CD14-positive monocyte (primary cell): ENCODE results near the gene ATP6V0A1. TPM values are rescaled to one million over a fixed set of nuclear protein-coding genes. Genes with fewer than 3 reads are reported as not detected.

ENCODE experiments used
- DNase-seq, 3 donors: peaks; one replicate each; pipeline ENCODE4 v3.0.0-alpha.2; 2011 to 2022
- H2AFZ ChIP-seq: 2 replicates; pipeline ENCODE4 v1.6.0; 2012; ENCODE audit warnings: mild to moderate bottlenecking, low read depth, low read length, inconsistent platforms; ENCODE audit not compliant: insufficient read depth, poor library complexity, severe bottlenecking
- H3K27ac ChIP-seq, 2 donors: 1 replicate in 1 of 2; 2 replicates in 1 of 2; pipeline ENCODE4 v1.5.1; 2012 to 2013; ENCODE audit warnings: low read length in 2 of 2, control low read depth in 1 of 2, inconsistent platforms in 1 of 2, low read depth in 1 of 2, mild to moderate bottlenecking in 1 of 2
- H3K27me3 ChIP-seq, 2 donors: one replicate each; pipeline versions ENCODE4 v1.6.0 to v1.6.1; 2011 to 2013; ENCODE audit warnings: low read length in 2 of 2; ENCODE audit not compliant: control insufficient read depth in 2 of 2, insufficient read depth in 2 of 2
- H3K36me3 ChIP-seq, 2 donors: replicated peaks in 1 of 2; 1 replicate in 1 of 2; 2 replicates in 1 of 2; pipeline versions ENCODE4 v1.5.1 to v1.6.1; 2012 to 2013; ENCODE audit warnings: low read length in 2 of 2, control low read depth in 1 of 2, inconsistent platforms in 1 of 2, mild to moderate bottlenecking in 1 of 2; ENCODE audit not compliant: insufficient read depth in 2 of 2, control insufficient read depth in 1 of 2
- H3K4me1 ChIP-seq, 2 donors: 1 replicate in 1 of 2; 2 replicates in 1 of 2; pipeline versions ENCODE4 v1.5.1 to v1.6.1; 2012 to 2013; ENCODE audit warnings: low read length in 2 of 2, control low read depth in 1 of 2, inconsistent platforms in 1 of 2, mild to moderate bottlenecking in 1 of 2, moderate library complexity in 1 of 2; ENCODE audit not compliant: insufficient read depth in 2 of 2, control insufficient read depth in 1 of 2
- H3K4me2 ChIP-seq: replicated peaks from 2 replicates; pipeline ENCODE3; 2012; ENCODE audit warnings: low read length, moderate library complexity, mild to moderate bottlenecking; ENCODE audit not compliant: poor library complexity, severe bottlenecking; ENCODE audit errors: extremely low read depth
- H3K4me3 ChIP-seq, 3 experiments: fragments of 200-600 bp in 1 of 3; sonication (generic) in 1 of 3; replicated peaks in 1 of 3; 1 replicate in 2 of 3; 2 replicates in 1 of 3; pipeline ENCODE4 v1.5.1; 2011 to 2013; ENCODE audit warnings: low read length in 3 of 3, mild to moderate bottlenecking in 3 of 3, control low read depth in 2 of 3, low read depth in 2 of 3, inconsistent platforms in 1 of 3, moderate library complexity in 1 of 3
- H3K79me2 ChIP-seq: 2 replicates; pipeline ENCODE4 v1.6.0; 2012; ENCODE audit warnings: mild to moderate bottlenecking, control low read depth, inconsistent platforms, low read length, moderate library complexity; ENCODE audit not compliant: insufficient read depth
- H3K9ac ChIP-seq: 2 replicates; pipeline ENCODE4 v1.6.0; 2017; ENCODE audit warnings: low read length, mild to moderate bottlenecking; ENCODE audit not compliant: insufficient read depth, poor library complexity, severe bottlenecking
- H3K9me3 ChIP-seq, 2 donors: replicated peaks in 1 of 2; 1 replicate in 1 of 2; 2 replicates in 1 of 2; pipeline versions ENCODE4 v1.5.1 to v1.6.1; 2012 to 2013; ENCODE audit warnings: low read length in 2 of 2, control low read depth in 1 of 2; ENCODE audit not compliant: control insufficient read depth in 1 of 2, insufficient read depth in 1 of 2
- H4K20me1 ChIP-seq: 2 replicates; pipeline ENCODE4 v1.6.0; 2012; ENCODE audit warnings: mild to moderate bottlenecking, low read length, control low read depth, moderate library complexity; ENCODE audit not compliant: insufficient read depth
- H3K27ac Mint-ChIP-seq, 7 donors: one replicate each; pipeline ENCODE4 v1.8.0; 2020; ENCODE audit warnings: mild to moderate bottlenecking in 7 of 7, mixed read lengths in 7 of 7, moderate library complexity in 6 of 7, inconsistent platforms in 2 of 7
- H3K27me3 Mint-ChIP-seq, 3 donors: one replicate each; pipeline ENCODE4 v1.8.0; 2021 to 2022; ENCODE audit warnings: low read depth in 3 of 3, mild to moderate bottlenecking in 3 of 3, mixed read lengths in 3 of 3, moderate library complexity in 3 of 3, inconsistent platforms in 1 of 3
- H3K36me3 Mint-ChIP-seq, 2 donors: one replicate each; pipeline ENCODE4 v1.8.0; 2020; ENCODE audit warnings: mixed read lengths in 2 of 2, inconsistent platforms in 1 of 2, mild to moderate bottlenecking in 1 of 2
- H3K4me1 Mint-ChIP-seq: one replicate; pipeline ENCODE4 v1.8.0; 2020; ENCODE audit warnings: mild to moderate bottlenecking, mixed read lengths
- H3K4me3 Mint-ChIP-seq, 2 donors: one replicate each; pipeline ENCODE4 v1.8.0; 2020; ENCODE audit warnings: mild to moderate bottlenecking in 2 of 2, mixed read lengths in 2 of 2, moderate library complexity in 1 of 2
- H3K9me3 Mint-ChIP-seq, 7 donors: one replicate each; pipeline ENCODE4 v1.8.0; 2020 to 2022; ENCODE audit warnings: mixed read lengths in 7 of 7, mild to moderate bottlenecking in 6 of 7, moderate library complexity in 6 of 7, inconsistent platforms in 2 of 7
- CTCF ChIP-seq: fragments of 200-600 bp; IDR thresholded peaks from one replicate; pipeline ENCODE4 v1.8.0; 2022; ENCODE audit warnings: antibody characterized with exemption, mild to moderate bottlenecking
- WGBS: methylation state at CpG from one replicate; pipeline ENCODE4 v1.1.5; 2013; ENCODE audit warnings: missing lambda C conversion rate; ENCODE audit not compliant: insufficient coverage; 5-methylcytosine and 5-hydroxymethylcytosine counted together
- intact Hi-C, 2 donors: fragments of 100-400 bp; cut with micrococcal nuclease; formaldehyde crosslinking; loops; one replicate each; pipeline versions ENCODE4 v1.15.0 to v1.15.1; 2023
- polyA plus RNA-seq, 3 donors: library from polyadenylated mRNA; depleted of rRNA in 1 of 3; unstranded in 2 of 3; stranded (reverse) in 1 of 3; fragments of 300-500 nt in 2 of 3; fragments of >200 nt in 1 of 3; fragmentation: Illumina TruSeq in 2 of 3; gene quantifications; 1 replicate in 2 of 3; 2 replicates in 1 of 3; pipeline ENCODE4 v1.2.3, GENCODE V29; 2012 to 2021

ATP6V0A1 gene
- polyA plus RNA-seq, 3 donors, result 36.1 to 126 (median 55.1) TPM

- H3K27ac ChIP-seq, result no peak overlapping the region
- WGBS, result 83% methylated on average over 3 of the region's 11 CpGs
- H3K36me3 Mint-ChIP-seq, result peaks cover 7 to 11% of the 10 kb centered on the region in 2 donors
- no peaks in the 10 kb centered on the region for H4K20me1 ChIP-seq
- no peaks in the 10 kb centered on the region for H3K36me3 ChIP-seq
- intact Hi-C loops, result loop anchor here in 1 of 2 donors (10.0 kb wide), 1 partner anchor 91 kb away; no protein-coding TSS in a partner anchor
- no peaks in the 10 kb centered on the region for H3K79me2 ChIP-seq
- no peak overlapping the region for H3K4me3 ChIP-seq
- no peak for DNase-seq
- peaks cover 0 to 13% of the 10 kb centered on the region in 2 donors for H3K9me3 ChIP-seq
- H2AFZ ChIP-seq, result no peak overlapping the region
- TF ChIP-seq CTCF, result no peak
- peaks cover 65 to 85% (median 67%) of the 10 kb centered on the region in 3 donors for H3K27me3 Mint-ChIP-seq
- H3K27me3 ChIP-seq, result peaks cover 39 to 64% of the 10 kb centered on the region in 2 donors
- H3K27ac Mint-ChIP-seq, result no peak overlapping the region
- H3K9me3 Mint-ChIP-seq, result peaks cover 0 to 27% (median 11%) of the 10 kb centered on the region in 7 donors
- H3K4me1 Mint-ChIP-seq, result peaks cover 20% of the 10 kb centered on the region
- peaks cover 17 to 28% of the 10 kb centered on the region in 2 donors for H3K4me1 ChIP-seq
- H3K4me3 Mint-ChIP-seq, result peak overlapping the region in 1 of 2 donors; percentile 96
- no peak overlapping the region for H3K9ac ChIP-seq
- H3K4me2 ChIP-seq, result peak overlapping the region; percentile 78
Observed at GRCh38 chr17:42423766-42424165, 34.9 kb upstream of the ATP6V0A1 start.

GRCh38 chr17:42424991-42425610, 33.6 kb upstream of the ATP6V0A1 start:
- WGBS, result 80% methylated on average over 1 of the region's 4 CpGs
- H3K27me3 Mint-ChIP-seq, result peaks cover 59 to 78% (median 59%) of the 10 kb centered on the region in 3 donors
- H3K4me1 Mint-ChIP-seq, result peaks cover 20% of the 10 kb centered on the region
- no peaks in the 10 kb centered on the region for H3K36me3 ChIP-seq
- H4K20me1 ChIP-seq, result no peaks in the 10 kb centered on the region
- H3K4me1 ChIP-seq, result peaks cover 17 to 28% of the 10 kb centered on the region in 2 donors
- DNase-seq, result no peak
- no peak overlapping the region for H3K4me2 ChIP-seq
- peaks cover 7 to 8% of the 10 kb centered on the region in 2 donors for H3K36me3 Mint-ChIP-seq
- no peaks in the 10 kb centered on the region for H3K79me2 ChIP-seq
- no peak overlapping the region for H3K4me3 ChIP-seq
- peaks cover 37 to 54% of the 10 kb centered on the region in 2 donors for H3K27me3 ChIP-seq
- no peak overlapping the region for H3K27ac ChIP-seq
- no peak overlapping the region for H3K9ac ChIP-seq
- H2AFZ ChIP-seq, result no peak overlapping the region
- no peak for TF ChIP-seq CTCF
- H3K27ac Mint-ChIP-seq, result no peak overlapping the region
- peak overlapping the region in 1 of 2 donors; percentile 61 for H3K4me3 Mint-ChIP-seq
- peaks cover 0 to 13% of the 10 kb centered on the region in 2 donors for H3K9me3 ChIP-seq
- peaks cover 0 to 27% (median 11%) of the 10 kb centered on the region in 7 donors for H3K9me3 Mint-ChIP-seq
- intact Hi-C loops, result loop anchor here (5.0 to 10.0 kb wide), 3 partner anchors 37 to 92 kb away; no protein-coding TSS in a partner anchor
